Vagina (tissue), 2 donors: Measurements from ENCODE around the gene RXRG. TPM values are rescaled to one million over a fixed set of nuclear protein-coding genes. Genes with fewer than 3 reads are reported as not detected.

Experiments
- DNase-seq, 2 donors: peaks; one replicate each; pipeline ENCODE4 v3.0.0-alpha.2; 2017; ENCODE audit errors: extremely low spot score in 2 of 2
- H3K27ac ChIP-seq: fragments of 200-600 bp; sonication (generic); one replicate; pipeline ENCODE4 v1.5.1; 2019
- H3K27me3 ChIP-seq: fragments of 200-600 bp; sonication (generic); one replicate; pipeline ENCODE4 v1.5.1; 2019
- H3K36me3 ChIP-seq, 2 donors: fragments of 200-600 bp; sonication (generic); one replicate each; pipeline ENCODE4 v1.5.1; 2017 to 2019
- H3K4me1 ChIP-seq: fragments of 200-600 bp; sonication (generic); one replicate; pipeline ENCODE4 v1.5.1; 2019
- H3K4me3 ChIP-seq, 2 donors: fragments of 200-600 bp; sonication (generic); 1 replicate in 1 of 2; 2 replicates in 1 of 2; pipeline ENCODE4 v1.5.1; 2016 to 2019
- H3K9me3 ChIP-seq: fragments of 200-600 bp; sonication (generic); one replicate; pipeline ENCODE4 v1.5.1; 2019
- POLR2A ChIP-seq, 2 donors: fragments of 450-650 bp; IDR thresholded peaks; one replicate each; pipeline ENCODE4 v1.6.1; 2017; ENCODE audit warnings: antibody characterized with exemption in 2 of 2, mild to moderate bottlenecking in 2 of 2, moderate library complexity in 2 of 2
- POLR2AphosphoS5 ChIP-seq, 2 donors: sonication (generic); formaldehyde crosslinking; IDR thresholded peaks; one replicate each; pipeline ENCODE4 v1.9.0; 2017; ENCODE audit warnings: antibody characterized with exemption in 2 of 2, mild to moderate bottlenecking in 2 of 2, low read depth in 1 of 2; ENCODE audit not compliant: insufficient read depth in 1 of 2
- intact Hi-C: fragments of 100-400 bp; cut with DNase I; formaldehyde crosslinking; loops from one replicate; pipeline ENCODE4 v1.15.1; 2023
- total RNA-seq: library from RNA; depleted of rRNA; stranded (reverse); fragments of >200 nt; gene quantifications from one replicate; pipeline ENCODE4 v1.2.3, GENCODE V29; 2016
- TF ChIP-seq, protein P1 (sequence below), 3 experiments: fragments of 450-650 bp in 2 of 3; fragments of 200-600 bp in 1 of 3; sonication (generic) in 1 of 3; IDR thresholded peaks; one replicate each; pipeline ENCODE4 v1.5.1; 2017 to 2019; ENCODE audit warnings: antibody characterized with exemption in 3 of 3, mild to moderate bottlenecking in 2 of 3, moderate library complexity in 2 of 3

The RXRG gene
- total RNA-seq, 1 donor from 2014 or later, result not detected

DNA sequence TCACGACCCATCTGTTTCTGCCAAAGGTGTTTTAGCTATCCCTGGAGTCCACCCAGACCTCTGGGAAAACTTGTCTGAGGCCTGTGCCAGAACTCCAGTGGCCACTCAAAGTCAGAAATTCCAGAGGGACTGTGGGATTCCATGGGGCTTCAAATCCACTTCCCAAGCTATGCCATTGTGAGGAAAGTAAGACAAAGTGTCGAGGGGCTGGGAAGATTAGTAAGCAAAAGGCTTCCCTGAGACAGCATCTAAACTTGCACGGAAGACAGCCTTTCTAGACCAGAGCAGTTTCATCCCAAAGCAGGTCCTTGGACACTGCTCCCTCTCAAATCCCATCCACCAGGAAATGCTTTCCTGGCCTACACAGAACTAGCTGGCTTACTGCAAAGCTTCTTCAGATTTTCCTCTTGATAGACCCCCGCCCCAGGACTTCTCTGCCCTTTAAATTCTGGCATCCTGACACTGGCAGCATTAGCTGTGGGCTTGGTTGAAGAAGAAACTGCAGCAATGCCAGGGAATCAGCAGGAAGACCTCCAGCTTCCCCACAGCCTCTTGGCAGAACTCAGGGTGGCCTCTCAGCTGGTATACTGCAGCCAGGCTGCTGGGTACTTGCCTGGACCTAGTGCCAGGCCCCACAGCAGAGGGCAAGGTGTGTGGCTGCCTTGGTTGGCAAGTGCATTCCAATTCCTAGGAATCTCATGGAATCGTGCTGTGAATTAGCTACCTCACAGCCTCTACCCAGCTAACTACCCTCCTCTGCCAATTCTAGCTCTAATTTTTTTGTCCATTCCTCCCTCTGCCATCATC, 61.1 kb downstream of the RXRG start:
- H3K36me3 ChIP-seq, result no peaks in the 10 kb centered on the region
- intact Hi-C loops, result no loop called here
- H3K27me3 ChIP-seq, result no peaks in the 10 kb centered on the region
- TF ChIP-seq, protein P1, sequence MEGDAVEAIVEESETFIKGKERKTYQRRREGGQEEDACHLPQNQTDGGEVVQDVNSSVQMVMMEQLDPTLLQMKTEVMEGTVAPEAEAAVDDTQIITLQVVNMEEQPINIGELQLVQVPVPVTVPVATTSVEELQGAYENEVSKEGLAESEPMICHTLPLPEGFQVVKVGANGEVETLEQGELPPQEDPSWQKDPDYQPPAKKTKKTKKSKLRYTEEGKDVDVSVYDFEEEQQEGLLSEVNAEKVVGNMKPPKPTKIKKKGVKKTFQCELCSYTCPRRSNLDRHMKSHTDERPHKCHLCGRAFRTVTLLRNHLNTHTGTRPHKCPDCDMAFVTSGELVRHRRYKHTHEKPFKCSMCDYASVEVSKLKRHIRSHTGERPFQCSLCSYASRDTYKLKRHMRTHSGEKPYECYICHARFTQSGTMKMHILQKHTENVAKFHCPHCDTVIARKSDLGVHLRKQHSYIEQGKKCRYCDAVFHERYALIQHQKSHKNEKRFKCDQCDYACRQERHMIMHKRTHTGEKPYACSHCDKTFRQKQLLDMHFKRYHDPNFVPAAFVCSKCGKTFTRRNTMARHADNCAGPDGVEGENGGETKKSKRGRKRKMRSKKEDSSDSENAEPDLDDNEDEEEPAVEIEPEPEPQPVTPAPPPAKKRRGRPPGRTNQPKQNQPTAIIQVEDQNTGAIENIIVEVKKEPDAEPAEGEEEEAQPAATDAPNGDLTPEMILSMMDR (IDR thresholded peaks at IDR 0.05), result no peak
- no peak for TF ChIP-seq POLR2A (IDR thresholded peaks at IDR 0.05)
- peaks cover 17% of the 10 kb centered on the region for H3K4me1 ChIP-seq
- H3K27ac ChIP-seq, result peak overlapping the region; percentile 79
- DNase-seq, result no peak
- no peaks in the 10 kb centered on the region for H3K9me3 ChIP-seq
- no peak overlapping the region for H3K4me3 ChIP-seq

- peaks cover 17% of the 10 kb centered on the region for H3K4me1 ChIP-seq
- H3K9me3 ChIP-seq, result no peaks in the 10 kb centered on the region
- TF ChIP-seq, protein P1 (IDR thresholded peaks at IDR 0.05), result no peak
- peak; percentile 66 to 73 for TF ChIP-seq POLR2AphosphoS5 (IDR thresholded peaks at IDR 0.05; ENCODE audit: insufficient read depth in 1 of 2, low read depth in 1 of 2)
- peak overlapping the region; percentile 79 for H3K27ac ChIP-seq
- no peaks in the 10 kb centered on the region for H3K36me3 ChIP-seq
- no peak overlapping the region for H3K4me3 ChIP-seq
- H3K27me3 ChIP-seq, result no peaks in the 10 kb centered on the region
- DNase-seq, result peak in 1 of 2 donors; percentile 93
- intact Hi-C loops, result no loop called here
These were observed 61.9 kb downstream of the RXRG start for GRCh38 chr1:165383067-165383466.

- intact Hi-C loops, result no loop called here
- Histone ChIP-seq H3K36me3 (no peaks in the 10 kb centered on the region), H3K27me3 (no peaks in the 10 kb centered on the region), H3K4me1 (peaks cover 19% of the 10 kb centered on the region), H3K4me3 (no peak overlapping the region), H3K9me3 (no peaks in the 10 kb centered on the region), H3K27ac (peak overlapping the region; percentile 79)
- DNase-seq, result no peak
- no peak for TF ChIP-seq POLR2A (IDR thresholded peaks at IDR 0.05)
- no peak for TF ChIP-seq POLR2AphosphoS5 (IDR thresholded peaks at IDR 0.05; ENCODE audit: insufficient read depth in 1 of 2, low read depth in 1 of 2)
- TF ChIP-seq, protein P1 (IDR thresholded peaks at IDR 0.05), result no peak
These were observed 63.0 kb downstream of the RXRG start for GRCh38 chr1:165381745-165382505.

- H3K4me3 ChIP-seq, result peak overlapping the region; percentile 45 to 47
- peak in 1 of 2 donors; percentile 27 for TF ChIP-seq POLR2AphosphoS5 (IDR thresholded peaks at IDR 0.05; ENCODE audit: insufficient read depth in 1 of 2, low read depth in 1 of 2)
- TF ChIP-seq, protein P1 (IDR thresholded peaks at IDR 0.05), result no peak
- peaks cover 24% of the 10 kb centered on the region for H3K4me1 ChIP-seq
- peak in 1 of 2 donors; percentile 92 for DNase-seq
- no peaks in the 10 kb centered on the region for H3K36me3 ChIP-seq
- peak overlapping the region; percentile 90 for H3K27ac ChIP-seq
- H3K27me3 ChIP-seq, result no peaks in the 10 kb centered on the region
- H3K9me3 ChIP-seq, result no peaks in the 10 kb centered on the region
- intact Hi-C loops, result no loop called here
These were observed 68.1 kb downstream of the RXRG start for GRCh38 chr1:165376811-165377311.
